ENCODE data around the gene RASA3. TPM values are rescaled to one million over a fixed set of nuclear protein-coding genes. Genes with fewer than 3 reads are reported as not detected.

Gene RASA3
- total and polyA plus RNA-seq, 12 donors = 6.8 to 16.9 (median 10.3) TPM

DNA sequence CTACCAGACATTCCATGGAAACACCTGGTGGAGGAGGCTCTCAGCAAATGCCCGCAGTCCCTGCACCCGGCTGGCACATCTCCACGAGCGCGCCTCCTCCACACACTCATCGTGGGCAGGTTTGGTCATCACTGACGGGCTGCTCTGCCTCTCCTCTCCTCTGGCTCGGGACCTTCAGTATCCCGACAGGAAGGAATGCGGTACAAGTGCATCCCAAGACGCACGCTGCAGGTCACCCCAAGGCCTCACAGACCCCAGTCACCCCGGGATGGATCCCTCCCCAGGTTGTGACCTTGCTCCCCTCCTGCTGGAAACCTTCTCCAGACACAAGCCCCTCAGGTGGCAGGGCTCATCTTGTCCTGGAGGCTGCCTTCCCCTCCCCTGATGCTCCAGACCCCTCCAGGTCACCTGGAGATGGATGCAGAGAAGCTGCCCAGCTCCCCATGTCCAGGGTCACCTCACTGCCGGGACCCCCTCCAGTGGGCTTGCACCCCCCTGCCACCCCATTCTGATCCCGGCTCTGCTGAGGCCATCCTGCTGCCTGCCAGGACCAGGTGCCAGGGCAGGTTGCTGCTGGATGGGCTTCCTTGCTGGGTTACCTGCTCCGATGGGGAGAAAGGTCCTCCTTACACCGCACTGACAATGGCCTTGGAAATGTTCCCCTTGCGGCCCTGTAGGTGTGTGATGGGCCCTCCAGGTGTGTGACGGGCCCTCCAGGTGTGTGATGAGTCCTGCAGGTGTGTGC, 188.4 kb downstream of the RASA3 start:
- Histone ChIP-seq H3K27ac (no peak overlapping the region), H3K4me3 (no peak overlapping the region), H3K27me3 (peaks cover 0 to 12% (median 0%) of the 10 kb centered on the region in 7 donors), H3K36me3 (no peaks in the 10 kb centered on the region), H3K4me1 (peaks cover 0 to 8% (median under 1%) of the 10 kb centered on the region in 9 donors), H3K9me3 (no peaks in the 10 kb centered on the region)
- DNase-seq (no peak), ATAC-seq (no peak)
- TF ChIP-seq, protein P1, sequence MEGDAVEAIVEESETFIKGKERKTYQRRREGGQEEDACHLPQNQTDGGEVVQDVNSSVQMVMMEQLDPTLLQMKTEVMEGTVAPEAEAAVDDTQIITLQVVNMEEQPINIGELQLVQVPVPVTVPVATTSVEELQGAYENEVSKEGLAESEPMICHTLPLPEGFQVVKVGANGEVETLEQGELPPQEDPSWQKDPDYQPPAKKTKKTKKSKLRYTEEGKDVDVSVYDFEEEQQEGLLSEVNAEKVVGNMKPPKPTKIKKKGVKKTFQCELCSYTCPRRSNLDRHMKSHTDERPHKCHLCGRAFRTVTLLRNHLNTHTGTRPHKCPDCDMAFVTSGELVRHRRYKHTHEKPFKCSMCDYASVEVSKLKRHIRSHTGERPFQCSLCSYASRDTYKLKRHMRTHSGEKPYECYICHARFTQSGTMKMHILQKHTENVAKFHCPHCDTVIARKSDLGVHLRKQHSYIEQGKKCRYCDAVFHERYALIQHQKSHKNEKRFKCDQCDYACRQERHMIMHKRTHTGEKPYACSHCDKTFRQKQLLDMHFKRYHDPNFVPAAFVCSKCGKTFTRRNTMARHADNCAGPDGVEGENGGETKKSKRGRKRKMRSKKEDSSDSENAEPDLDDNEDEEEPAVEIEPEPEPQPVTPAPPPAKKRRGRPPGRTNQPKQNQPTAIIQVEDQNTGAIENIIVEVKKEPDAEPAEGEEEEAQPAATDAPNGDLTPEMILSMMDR (IDR thresholded peaks at IDR 0.05) = no peak
- intact Hi-C loops (cut with DNase I) = no loop called here
- WGBS, 2 donors = 87 to 91% methylated on average over 19 of the region's 19 CpGs

DNA sequence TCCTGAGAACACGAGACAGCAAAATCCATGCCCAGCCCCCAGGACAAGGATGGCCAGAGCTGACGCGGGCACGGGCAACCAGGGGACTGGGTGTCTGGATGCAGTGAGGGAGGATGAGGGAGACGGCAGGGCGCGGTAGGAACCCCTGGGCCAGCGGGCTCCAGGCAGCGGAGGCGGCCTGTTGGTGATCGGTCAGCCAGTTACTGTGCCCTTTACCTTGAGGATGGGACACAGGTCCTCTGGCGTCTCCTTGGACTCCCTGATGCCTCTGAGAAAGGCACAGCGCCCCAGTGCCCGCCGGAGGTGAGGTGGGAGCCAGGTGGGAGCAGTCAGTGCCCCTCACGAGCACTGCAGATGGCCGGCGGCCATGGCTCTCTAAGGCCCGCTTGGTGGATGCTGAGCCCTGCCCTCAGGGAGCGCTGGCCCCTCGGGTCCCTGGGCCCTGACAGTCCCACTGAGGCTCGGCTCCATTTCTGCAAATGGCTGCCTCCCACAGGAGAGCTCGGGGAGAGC, 189.8 kb downstream of the RASA3 start:
- 92 to 93% methylated on average over 23 of the region's 23 CpGs for WGBS, 2 donors
- peak in 1 of 2 donors; percentile 2 for DNase-seq
- TF ChIP-seq, protein P1 (IDR thresholded peaks at IDR 0.05) = no peak
- Histone ChIP-seq H3K27ac (no peak overlapping the region), H3K4me1 (peaks cover 0 to 22% (median 7%) of the 10 kb centered on the region in 9 donors), H3K36me3 (no peaks in the 10 kb centered on the region), H3K9me3 (no peaks in the 10 kb centered on the region), H3K4me3 (no peak overlapping the region), H3K27me3 (peaks cover 0 to 18% (median 1%) of the 10 kb centered on the region in 7 donors)
- ATAC-seq = no peak
- intact Hi-C loops (cut with DNase I) = no loop called here

DNA sequence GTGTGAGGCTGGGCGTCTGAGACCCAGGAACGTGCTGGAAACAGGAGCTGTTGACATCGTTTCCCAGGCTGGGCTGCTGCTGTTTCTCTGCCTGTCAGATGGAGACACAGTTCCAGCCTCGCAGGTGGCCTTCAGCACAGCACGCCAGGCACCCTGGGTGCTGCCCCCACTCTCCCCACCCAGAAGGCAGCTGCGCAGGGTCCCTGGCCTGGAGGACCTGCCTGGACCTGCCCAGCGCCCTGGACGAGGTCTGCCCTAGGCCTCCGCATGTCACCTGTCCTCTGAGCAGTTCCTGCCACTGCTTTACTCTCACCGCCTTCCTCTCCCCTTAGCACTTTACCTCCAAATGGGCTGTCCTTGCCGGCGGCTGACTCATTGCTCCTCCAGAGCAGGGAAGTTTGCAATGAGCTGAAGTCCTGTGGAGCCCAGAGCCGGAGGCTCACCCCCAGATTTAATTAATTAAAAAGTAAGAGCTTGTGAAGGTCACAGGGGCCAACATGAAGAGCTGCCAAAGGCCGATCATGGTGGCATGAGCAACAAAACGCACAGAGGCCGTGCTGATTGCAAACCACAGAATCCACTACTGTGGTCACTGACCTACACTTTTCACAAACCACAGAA, 190.7 kb downstream of the RASA3 start:
- Histone ChIP-seq H3K27me3 (peaks cover 0 to 20% (median 2%) of the 10 kb centered on the region in 7 donors), H3K9me3 (no peaks in the 10 kb centered on the region), H3K36me3 (no peaks in the 10 kb centered on the region), H3K27ac (no peak overlapping the region), H3K4me1 (peaks cover 0 to 25% (median 7%) of the 10 kb centered on the region in 9 donors), H3K4me3 (no peak overlapping the region)
- TF ChIP-seq, protein P1 (IDR thresholded peaks at IDR 0.05) = no peak
- DNase-seq = no peak
- intact Hi-C loops (cut with DNase I) = no loop called here
- no peak for ATAC-seq
- WGBS, 2 donors = 84 to 86% methylated on average over 16 of the region's 16 CpGs

DNA sequence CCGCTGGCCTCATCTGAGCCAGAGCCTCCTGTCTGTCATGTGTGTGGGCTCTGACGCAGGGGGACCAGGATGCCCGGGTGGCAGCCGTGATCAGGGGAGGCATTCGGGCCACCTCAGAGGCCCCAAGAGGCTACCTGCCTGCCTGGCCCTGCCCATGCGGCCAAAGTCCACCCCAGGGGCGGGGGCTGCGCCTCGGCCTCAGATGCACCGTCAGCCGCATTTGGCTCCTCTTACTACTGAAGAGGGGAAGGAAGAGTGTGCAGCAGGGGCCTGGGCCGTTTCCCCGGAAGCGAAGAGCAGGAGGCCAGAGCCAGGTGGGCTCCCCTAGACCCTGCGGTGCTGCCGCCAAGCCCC, 192.5 kb downstream of the RASA3 start:
- DNase-seq (no peak), ATAC-seq (no peak)
- no peak overlapping the region for H3K4me3 ChIP-seq
- 79 to 82% methylated on average over 15 to 16 of the region's 16 CpGs for WGBS, 2 donors
- TF ChIP-seq, protein P1 (IDR thresholded peaks at IDR 0.05) = no peak
- no peaks in the 10 kb centered on the region for H3K36me3 ChIP-seq
- intact Hi-C loops (cut with DNase I) = no loop called here
- peaks cover 0 to 20% (median 2%) of the 10 kb centered on the region in 7 donors for H3K27me3 ChIP-seq
- H3K4me1 ChIP-seq = peaks cover 3 to 42% (median 11%) of the 10 kb centered on the region in 9 donors
- no peaks in the 10 kb centered on the region for H3K9me3 ChIP-seq
- no peak overlapping the region for H3K27ac ChIP-seq

Data from heart right ventricle (tissue), 16 donors.